ENCODE results near the gene C5orf47.

Gene C5orf47

GRCh38 chr5:174045470-174046025, 56.6 kb downstream of the C5orf47 start, which contains the start of gene NSG2:
NSG2 (plus strand) TSS chr5:174045706; CDS start chr5:174046756, 1,050 bp downstream.
- DNase-seq, result no peak

- no peak for DNase-seq
These were observed 57.6 kb downstream of the C5orf47 start for GRCh38 chr5:174046558-174046957.

GRCh38 chr5:174047472-174048099, 58.6 kb downstream of the C5orf47 start:
- no peak for DNase-seq

- no peak for DNase-seq
These were observed 63.7 kb downstream of the C5orf47 start for GRCh38 chr5:174052636-174053035.

GRCh38 chr5:174053905-174054304, 64.9 kb downstream of the C5orf47 start:
- no peak for DNase-seq

Measured in T-helper 9 cell (primary cell).